Stomach (tissue), 9 donors: ENCODE data around the gene TIMM17A. TPM values are rescaled to one million over a fixed set of nuclear protein-coding genes. Genes with fewer than 3 reads are reported as not detected.

Experiments
- DNase-seq, 2 donors: peaks; one replicate each; pipeline versions ENCODE4 v3.0.0 to v3.0.0-alpha.2; 2013 to 2019
- H3K27ac ChIP-seq, 5 donors: fragments of 200-600 bp in 4 of 5; sonication (generic) in 4 of 5; one replicate each; pipeline ENCODE4 v1.5.1; 2013 to 2019; ENCODE audit warnings: mild to moderate bottlenecking in 1 of 5, moderate library complexity in 1 of 5
- H3K27me3 ChIP-seq, 3 donors: fragments of 200-600 bp; sonication (generic); one replicate each; pipeline ENCODE4 v1.5.1; 2017 to 2019; ENCODE audit warnings: mixed run types in 1 of 3
- H3K36me3 ChIP-seq, 4 donors: fragments of 200-600 bp; sonication (generic); 1 replicate in 3 of 4; 2 replicates in 1 of 4; pipeline ENCODE4 v1.5.1; 2016 to 2019
- H3K4me1 ChIP-seq, 4 donors: fragments of 200-600 bp; sonication (generic); one replicate each; pipeline ENCODE4 v1.5.1; 2016 to 2019
- H3K4me3 ChIP-seq, 4 donors: fragments of 200-600 bp; sonication (generic) in 3 of 4; one replicate each; pipeline ENCODE4 v1.5.1; 2016 to 2019; ENCODE audit warnings: mild to moderate bottlenecking in 1 of 4
- H3K9me3 ChIP-seq, 4 donors: fragments of 200-600 bp; sonication (generic); one replicate each; pipeline ENCODE4 v1.5.1; 2016 to 2019
- EP300 ChIP-seq: sonication (generic); formaldehyde crosslinking; IDR thresholded peaks from one replicate; pipeline ENCODE4 v1.6.1; 2017; ENCODE audit warnings: antibody characterized with exemption
- POLR2A ChIP-seq, 4 donors: fragments of 450-650 bp; IDR thresholded peaks; one replicate each; pipeline ENCODE4 v1.6.1; 2016; ENCODE audit warnings: antibody characterized with exemption in 4 of 4, control low read depth in 2 of 4, mild to moderate bottlenecking in 1 of 4, moderate library complexity in 1 of 4
- POLR2AphosphoS5 ChIP-seq, 3 donors: sonication (generic); formaldehyde crosslinking; IDR thresholded peaks; one replicate each; pipeline ENCODE4 v1.6.1; 2016; ENCODE audit warnings: antibody characterized with exemption in 3 of 3
- WGBS, 5 donors: extraction: QIAGEN DNeasy Blood & Tissue Kit in 3 of 5; methylation state at CpG; one replicate each; pipeline versions ENCODE4 v1.1.5 to v1.1.7; 2013 to 2018; 5-methylcytosine and 5-hydroxymethylcytosine counted together
- intact Hi-C: fragments of 100-400 bp; cut with DNase I; formaldehyde crosslinking; loops from one replicate; pipeline ENCODE4 v1.15.1; 2023; ENCODE audit warnings: low total_unique reads
- polyA plus RNA-seq, 3 donors: library from polyadenylated mRNA; stranded (reverse); fragments of 200-250 nt; gene quantifications; one replicate each; pipeline ENCODE4 v1.2.3, GENCODE V29; 2013
- total RNA-seq, 5 donors: library from RNA; depleted of rRNA; stranded (reverse); fragments of >200 nt; gene quantifications; one replicate each; pipeline versions ENCODE4 v1.1.0 to v1.2.3, GENCODE V29; 2014 to 2016
- TF ChIP-seq, protein P1 (sequence below), 7 experiments: fragments of 450-650 bp in 4 of 7; fragments of 200-600 bp in 3 of 7; sonication (generic) in 3 of 7; IDR thresholded peaks; one replicate each; pipeline ENCODE4 v1.5.1; 2016 to 2019; ENCODE audit warnings: antibody characterized with exemption in 7 of 7, control low read depth in 2 of 7, mild to moderate bottlenecking in 1 of 7
- donor health status: healthy with polysubstance abuse.
- donor health status: Bipolar disorder and iron deficiency.
- donor health status: healthy.

Gene TIMM17A
- total and polyA plus RNA-seq, 8 donors = 3.2 to 48.8 (median 29.5) TPM

DNA sequence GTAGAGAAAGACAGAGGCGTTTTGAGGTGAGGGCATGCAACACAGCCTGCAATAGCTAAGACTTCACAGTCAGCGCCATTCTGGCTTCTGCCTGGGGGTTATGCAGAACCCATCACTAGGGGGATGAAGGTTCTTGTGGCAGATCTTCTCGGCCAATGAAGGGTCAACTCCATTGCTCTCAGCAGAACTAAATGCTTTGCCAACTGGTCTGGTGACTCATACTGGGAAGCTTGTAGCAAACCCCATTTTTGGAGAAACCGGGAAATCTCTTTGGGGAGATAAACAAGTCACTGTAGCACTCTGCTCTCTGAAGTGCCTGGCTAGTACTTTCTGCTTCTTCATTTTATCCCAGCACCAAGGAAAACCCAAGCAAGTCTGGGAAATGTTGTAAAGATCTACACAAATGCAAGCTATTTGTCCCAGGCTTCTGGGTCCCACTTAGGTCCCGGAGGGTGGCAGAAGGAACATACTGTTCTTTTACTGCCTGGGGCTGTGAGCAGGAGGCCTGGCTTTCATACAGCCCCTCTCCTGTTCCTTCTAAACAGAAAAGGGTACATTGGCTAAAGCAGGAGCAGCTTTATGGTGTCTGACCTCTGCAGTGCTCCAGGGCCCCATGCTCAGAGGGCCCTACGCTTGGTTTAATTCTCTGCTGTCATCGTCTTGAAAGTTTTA, 37.8 kb upstream of the TIMM17A start:
- intact Hi-C loops = no loop called here

DNA sequence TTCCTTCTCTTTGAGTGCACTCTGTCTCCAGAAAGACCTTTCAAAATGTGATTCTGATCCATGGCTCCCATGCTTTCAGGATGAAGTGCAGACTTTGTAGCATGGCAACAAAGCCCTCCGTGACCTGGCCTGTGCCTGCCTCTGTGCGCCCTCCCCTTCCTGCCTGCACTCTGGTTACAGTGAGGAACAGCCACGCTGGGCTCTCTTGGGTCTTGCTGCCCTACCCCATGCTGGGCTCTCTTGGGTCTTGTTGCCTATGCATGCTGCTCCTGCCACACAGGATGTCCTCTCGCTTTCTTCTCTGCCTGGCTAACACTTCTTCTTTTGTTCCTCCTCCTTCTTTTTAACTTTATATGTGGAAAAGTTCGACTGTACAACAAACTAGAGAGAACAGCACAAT, 37.0 kb upstream of the TIMM17A start:
- Histone ChIP-seq H3K4me3 (no peak overlapping the region), H3K27ac (peak overlapping the region; percentile 41 to 90 (median 86)), H3K4me1 (peaks cover 10 to 79% (median 50%) of the 10 kb centered on the region in 4 donors), H3K9me3 (no peaks in the 10 kb centered on the region), H3K27me3 (no peaks in the 10 kb centered on the region), H3K36me3 (peaks cover 0 to 11% (median 2%) of the 10 kb centered on the region in 4 donors)
- no peak for TF ChIP-seq EP300
- no peak for TF ChIP-seq POLR2A (IDR thresholded peaks at IDR 0.05)
- TF ChIP-seq POLR2AphosphoS5 (IDR thresholded peaks at IDR 0.05) = no peak
- TF ChIP-seq, protein P1, sequence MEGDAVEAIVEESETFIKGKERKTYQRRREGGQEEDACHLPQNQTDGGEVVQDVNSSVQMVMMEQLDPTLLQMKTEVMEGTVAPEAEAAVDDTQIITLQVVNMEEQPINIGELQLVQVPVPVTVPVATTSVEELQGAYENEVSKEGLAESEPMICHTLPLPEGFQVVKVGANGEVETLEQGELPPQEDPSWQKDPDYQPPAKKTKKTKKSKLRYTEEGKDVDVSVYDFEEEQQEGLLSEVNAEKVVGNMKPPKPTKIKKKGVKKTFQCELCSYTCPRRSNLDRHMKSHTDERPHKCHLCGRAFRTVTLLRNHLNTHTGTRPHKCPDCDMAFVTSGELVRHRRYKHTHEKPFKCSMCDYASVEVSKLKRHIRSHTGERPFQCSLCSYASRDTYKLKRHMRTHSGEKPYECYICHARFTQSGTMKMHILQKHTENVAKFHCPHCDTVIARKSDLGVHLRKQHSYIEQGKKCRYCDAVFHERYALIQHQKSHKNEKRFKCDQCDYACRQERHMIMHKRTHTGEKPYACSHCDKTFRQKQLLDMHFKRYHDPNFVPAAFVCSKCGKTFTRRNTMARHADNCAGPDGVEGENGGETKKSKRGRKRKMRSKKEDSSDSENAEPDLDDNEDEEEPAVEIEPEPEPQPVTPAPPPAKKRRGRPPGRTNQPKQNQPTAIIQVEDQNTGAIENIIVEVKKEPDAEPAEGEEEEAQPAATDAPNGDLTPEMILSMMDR (IDR thresholded peaks at IDR 0.05) = no peak
- intact Hi-C loops = no loop called here
- DNase-seq = no peak
- WGBS, 5 donors = 69 to 84% (median 77%) methylated on average over 5 of the region's 5 CpGs

More for the DNA sequence above, 37.8 kb upstream of the TIMM17A start:
- DNase-seq = no peak
- Histone ChIP-seq H3K9me3 (no peaks in the 10 kb centered on the region), H3K4me1 (peaks cover 10 to 87% (median 53%) of the 10 kb centered on the region in 4 donors), H3K4me3 (peak overlapping the region in 2 of 4 donors; percentile 5 to 14), H3K27ac (peak overlapping the region; percentile 41 to 90 (median 86)), H3K27me3 (no peaks in the 10 kb centered on the region), H3K36me3 (peaks cover 0 to 11% (median 2%) of the 10 kb centered on the region in 4 donors)
- TF ChIP-seq POLR2AphosphoS5 (IDR thresholded peaks at IDR 0.05) (peak in 2 of 3 donors; percentile 61 to 66), EP300 (peak; percentile 84), POLR2A (IDR thresholded peaks at IDR 0.05) (no peak)
- 46 to 75% (median 69%) methylated on average over 7 of the region's 7 CpGs for WGBS, 5 donors

DNA sequence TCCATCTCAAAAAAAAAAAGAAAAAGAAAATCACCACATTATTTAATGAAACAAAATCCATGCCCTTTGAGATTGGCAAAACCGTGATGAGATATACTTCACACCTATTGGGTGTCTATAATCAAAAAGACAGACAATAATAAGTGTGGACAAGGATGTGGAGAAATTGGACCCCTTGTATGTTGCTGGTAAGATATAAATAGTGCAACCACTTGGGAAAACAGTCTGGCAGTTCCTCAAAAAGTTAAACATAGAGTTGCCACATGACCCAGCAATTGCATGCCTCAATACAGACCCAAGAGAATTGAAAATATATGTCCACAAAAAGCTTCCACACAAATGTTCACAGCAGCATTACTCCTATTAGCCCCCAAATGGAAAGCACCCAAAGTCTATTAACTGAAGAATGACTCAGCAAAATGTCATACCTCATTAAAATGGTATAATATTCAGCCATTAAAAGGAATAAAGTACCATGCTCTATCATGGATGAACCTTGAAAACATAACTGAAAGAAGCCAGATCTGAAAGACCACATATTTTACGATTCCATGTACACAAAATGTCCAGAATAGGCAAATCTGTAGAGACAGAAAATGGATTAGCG, 33.2 kb upstream of the TIMM17A start:
- intact Hi-C loops = no loop called here
- Histone ChIP-seq H3K4me3 (no peak overlapping the region), H3K9me3 (no peaks in the 10 kb centered on the region), H3K27ac (peak overlapping the region in 4 of 5 donors; percentile 20 to 90 (median 27)), H3K4me1 (peaks cover 0 to 60% (median 35%) of the 10 kb centered on the region in 4 donors), H3K36me3 (peaks cover 0 to 11% (median 2%) of the 10 kb centered on the region in 4 donors), H3K27me3 (no peaks in the 10 kb centered on the region)
- WGBS, 5 donors = 85 to 94% (median 90%) methylated on average over 3 of the region's 3 CpGs
- TF ChIP-seq EP300 = no peak
- no peak for TF ChIP-seq POLR2A (IDR thresholded peaks at IDR 0.05)
- TF ChIP-seq POLR2AphosphoS5 (IDR thresholded peaks at IDR 0.05) = no peak
- TF ChIP-seq, protein P1 (IDR thresholded peaks at IDR 0.05) = no peak
- no peak for DNase-seq

DNA sequence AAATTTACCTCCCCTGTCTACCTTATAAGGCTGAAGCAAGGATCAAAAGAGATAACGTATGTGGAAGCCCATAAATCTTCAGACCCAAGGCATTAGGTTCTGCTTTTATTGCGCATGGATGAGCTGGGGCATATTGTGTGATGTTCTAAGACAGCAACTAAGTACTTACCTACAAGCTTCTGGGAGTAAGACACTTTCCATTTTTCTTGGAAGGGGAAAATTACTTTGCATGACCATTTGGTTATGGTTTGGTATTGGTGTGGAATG, 30.1 kb upstream of the TIMM17A start:
- WGBS, 5 donors = 73 to 86% (median 81%) methylated on average over 2 of the region's 2 CpGs
- H3K27ac ChIP-seq = peak overlapping the region in 4 of 5 donors; percentile 38 to 73 (median 54)
- TF ChIP-seq POLR2A (IDR thresholded peaks at IDR 0.05) (no peak), POLR2AphosphoS5 (IDR thresholded peaks at IDR 0.05) (no peak)
- TF ChIP-seq, protein P1 (IDR thresholded peaks at IDR 0.05) = no peak

More for the DNA sequence above, 30.1 kb upstream of the TIMM17A start:
- Histone ChIP-seq H3K36me3 (peaks cover 0 to 18% (median 8%) of the 10 kb centered on the region in 4 donors), H3K4me3 (no peak overlapping the region), H3K9me3 (no peaks in the 10 kb centered on the region), H3K27me3 (no peaks in the 10 kb centered on the region), H3K4me1 (peaks cover 0 to 34% (median 12%) of the 10 kb centered on the region in 4 donors)
- no peak for DNase-seq
- intact Hi-C loops = no loop called here
